GM19025 (cell line): ENCODE results near the gene ZNF185.
"Not testable (repeated sequence)": the region's sequence is repeated elsewhere in the genome, so short reads cannot be mapped to it uniquely, and the experiment has no call there.

Source experiments
- ATAC-seq: cut with Tn5 transposase; IDR thresholded peaks from one replicate; pipeline ENCODE4 v1.9.1; 2021; ENCODE audit warnings: mild to moderate bottlenecking, low read depth, moderate library complexity; ENCODE audit not compliant: unreplicated experiment

The ZNF185 gene

DNA sequence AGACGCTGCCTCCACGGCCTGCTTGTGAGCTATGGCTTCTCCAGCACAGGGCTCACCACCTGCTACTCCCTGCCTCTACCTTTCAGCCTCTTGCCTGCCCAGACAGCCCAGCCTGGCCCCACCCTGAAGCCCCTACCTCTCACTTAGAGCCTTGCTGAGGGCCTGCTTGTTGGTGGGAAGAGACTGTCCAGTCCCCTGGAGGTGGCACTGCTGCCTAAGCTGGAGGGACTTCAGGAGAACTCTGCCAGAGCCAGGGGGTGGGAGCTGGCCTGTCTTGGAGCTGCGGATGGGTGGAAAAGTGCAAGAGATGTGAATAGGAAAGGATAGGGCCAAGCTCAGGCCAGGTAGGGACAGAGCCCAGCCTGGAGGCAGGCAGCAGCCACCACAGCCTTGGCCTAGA, 2.7 kb upstream of the ZNF185 start:
- no peak for ATAC-seq

- no peak for ATAC-seq
Observed at GRCh38 chrX:152895724-152896420, 2.0 kb upstream of the ZNF185 start.

DNA sequence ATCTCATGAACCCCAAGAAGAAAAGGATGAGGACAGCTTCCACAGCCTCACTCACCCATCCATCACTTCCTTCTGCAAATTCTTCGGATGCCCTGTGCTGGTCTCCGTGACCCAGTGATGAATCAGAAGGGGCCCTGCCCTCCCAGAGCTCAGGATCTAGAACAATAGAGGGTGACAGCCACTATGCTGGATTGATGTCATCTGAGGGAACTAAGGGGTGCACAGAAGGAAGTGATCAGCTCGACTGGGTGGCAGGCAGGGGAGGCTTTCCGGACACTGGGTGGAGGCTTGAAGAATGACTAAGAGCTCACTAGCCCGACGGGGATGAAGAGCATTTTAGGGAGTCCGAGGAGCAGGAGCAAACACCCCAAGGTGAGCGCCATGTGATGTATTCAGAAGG, 1.4 kb upstream of the ZNF185 start:
- no peak for ATAC-seq

DNA sequence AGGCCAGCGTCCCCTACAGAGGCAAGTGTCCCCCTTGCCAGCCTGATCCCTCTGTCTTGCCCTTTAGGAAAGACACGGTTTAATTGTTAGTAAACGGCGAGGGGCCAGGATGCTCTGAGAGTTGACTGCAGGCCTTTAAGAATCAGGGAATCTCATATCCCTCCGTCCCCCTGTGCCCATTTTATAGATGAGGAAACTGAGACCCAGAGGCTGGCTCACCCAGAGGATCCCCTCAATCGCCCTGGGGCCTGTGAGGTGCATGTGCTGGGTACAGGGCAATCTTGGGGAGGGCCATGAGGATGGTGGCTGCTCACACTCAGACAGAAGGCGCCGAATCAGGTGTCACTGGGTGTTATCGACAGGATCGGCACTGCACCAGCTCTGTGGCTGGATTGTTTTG, 575 bp downstream of the ZNF185 start:
- no peak for ATAC-seq

GRCh38 chrX:152899111-152899873, 1.4 kb downstream of the ZNF185 start:
- no peak for ATAC-seq

GRCh38 chrX:152899874-152900719, 2.2 kb downstream of the ZNF185 start:
- ATAC-seq = no peak

GRCh38 chrX:152900937-152901445, 3.1 kb downstream of the ZNF185 start:
- no peak for ATAC-seq

GRCh38 chrX:152901816-152902501, 4.1 kb downstream of the ZNF185 start:
- no peak for ATAC-seq

GRCh38 chrX:152902502-152902820, 4.6 kb downstream of the ZNF185 start:
- no peak for ATAC-seq

DNA sequence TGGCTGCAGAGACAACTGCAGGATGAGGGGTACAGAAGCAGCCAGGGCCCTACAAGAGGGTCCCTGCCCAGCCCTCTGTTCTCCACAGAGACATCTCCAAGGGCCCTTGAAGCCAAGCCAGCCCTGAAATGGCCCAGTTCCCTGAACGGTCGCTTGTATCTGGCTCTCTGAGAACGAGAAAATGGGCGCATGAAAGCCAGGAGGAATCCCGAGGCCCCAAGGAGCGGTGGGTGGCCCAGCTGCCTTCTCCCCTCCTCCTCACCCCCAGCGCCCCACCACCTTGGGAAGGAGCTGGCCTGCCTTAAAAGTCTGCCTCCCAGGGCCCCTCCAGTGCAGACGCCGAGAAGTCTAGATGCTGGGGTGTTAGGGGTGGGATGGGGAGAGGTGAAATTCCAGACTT, 5.7 kb downstream of the ZNF185 start:
- ATAC-seq = no peak

DNA sequence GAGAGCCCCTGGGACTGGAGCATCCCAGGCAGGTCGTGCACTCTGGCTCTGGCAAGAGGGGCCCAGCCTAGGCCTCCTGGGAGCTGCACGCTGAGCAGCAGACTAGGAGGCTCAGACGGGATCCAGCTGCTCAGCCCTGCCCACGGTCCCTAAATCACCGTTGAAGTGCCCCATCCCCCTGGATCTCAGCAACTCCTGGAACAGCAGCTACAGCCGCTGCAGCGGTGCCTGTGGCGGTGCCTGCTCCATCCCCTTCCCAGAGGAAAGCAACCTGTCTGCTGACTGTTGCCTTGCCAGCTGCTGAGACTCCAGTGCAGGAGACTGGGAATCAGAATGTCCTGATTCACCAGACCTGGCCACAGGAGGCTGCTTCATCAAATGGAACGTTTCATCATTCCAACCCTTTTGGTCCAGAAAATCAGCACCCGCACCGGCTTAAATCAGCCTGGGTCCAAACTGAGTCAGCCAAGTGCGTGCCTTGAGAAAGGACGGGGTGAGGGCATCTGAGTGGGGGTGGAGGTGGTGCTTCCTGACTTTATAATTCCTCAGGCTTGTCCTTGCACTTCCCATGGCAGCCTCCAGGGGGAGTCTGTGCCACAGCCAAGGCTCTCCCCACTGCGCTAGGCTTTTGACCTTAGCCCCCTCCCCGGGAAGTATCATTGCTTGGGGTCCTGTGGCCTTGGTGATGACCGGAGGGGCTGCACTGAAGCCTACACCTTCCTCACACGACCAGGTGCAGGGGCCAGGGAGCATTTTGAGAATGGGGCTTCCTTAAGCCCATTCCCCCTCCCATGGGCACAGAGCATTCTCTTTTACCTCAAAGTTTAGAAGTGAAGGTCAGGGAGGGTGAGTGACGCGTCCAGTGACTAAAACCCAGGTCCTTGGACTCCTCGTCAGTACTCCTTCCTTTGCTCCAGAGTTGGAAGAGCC, 6.5 kb downstream of the ZNF185 start:
- ATAC-seq = no peak

DNA sequence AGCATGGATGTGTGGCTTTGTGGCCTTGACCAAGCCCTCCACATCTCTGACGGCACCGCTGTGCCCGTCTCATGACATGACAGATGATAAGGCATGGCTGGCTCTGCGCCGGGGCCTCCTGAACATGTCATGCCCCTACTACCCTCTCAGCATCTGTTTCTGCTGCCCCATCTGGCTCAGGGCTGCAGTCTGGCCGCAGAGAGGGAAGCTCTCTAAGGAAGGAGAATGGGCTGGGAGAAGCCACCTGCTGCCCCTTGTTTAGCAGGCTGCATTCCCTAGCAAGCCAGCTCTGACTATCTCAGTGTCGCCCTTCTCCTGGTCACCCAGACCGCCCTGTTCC, 7.2 kb downstream of the ZNF185 start:
- ATAC-seq = no peak

DNA sequence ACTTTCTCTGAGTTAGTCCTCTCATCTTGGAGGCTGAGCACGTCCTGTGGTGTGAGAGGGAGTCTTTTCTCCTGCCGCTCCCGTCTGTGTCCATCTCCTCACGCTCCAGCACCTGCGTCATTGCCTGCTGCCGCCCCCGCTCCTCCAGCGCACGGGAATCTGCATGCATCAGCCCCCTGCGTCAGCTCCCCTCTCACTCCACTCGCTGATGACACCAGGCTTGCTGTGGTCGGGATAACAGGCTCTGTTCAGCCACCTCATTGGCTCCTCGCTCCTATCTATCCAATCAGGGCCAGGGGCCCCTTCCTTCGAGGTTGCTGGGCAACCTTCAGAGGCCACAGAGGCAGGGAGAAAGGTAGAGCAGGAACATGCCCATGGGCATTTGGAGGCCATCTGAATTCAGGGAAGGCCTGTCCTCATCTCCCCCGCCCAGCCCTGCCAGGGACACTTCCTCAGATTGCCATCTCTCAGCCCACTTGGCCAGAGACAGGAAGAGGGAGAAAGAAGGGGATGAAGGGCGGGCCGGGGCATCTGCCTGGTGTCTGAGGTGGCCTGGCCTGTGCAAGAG, 9.3 kb downstream of the ZNF185 start:
- ATAC-seq = no peak

- no peak for ATAC-seq
Observed at GRCh38 chrX:152908486-152908885, 10.6 kb downstream of the ZNF185 start.

- ATAC-seq = not testable (repeated sequence)
Observed at GRCh38 chrX:152910018-152910417, 12.2 kb downstream of the ZNF185 start.

DNA sequence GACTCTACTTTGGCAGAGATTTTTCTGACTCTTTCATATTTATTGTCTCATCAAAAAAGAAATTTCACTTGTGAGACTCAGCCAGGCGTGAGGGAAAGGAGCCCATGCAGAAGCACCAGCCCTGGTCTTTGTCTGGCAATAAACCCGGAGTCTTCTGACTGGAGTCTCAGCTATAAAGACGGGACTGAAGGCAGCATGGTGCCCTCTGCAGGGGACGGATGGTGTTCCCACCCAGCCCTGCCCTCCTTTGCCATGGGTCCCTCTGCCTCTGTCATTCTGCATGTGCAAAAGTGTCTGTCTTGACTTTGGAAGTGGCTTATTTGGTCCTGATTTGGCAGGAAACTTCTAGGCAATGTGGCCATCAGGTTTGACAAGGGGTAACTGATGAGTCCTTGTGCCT, 14.2 kb downstream of the ZNF185 start:
- ATAC-seq = no peak

- ATAC-seq = no peak
Observed at GRCh38 chrX:152912641-152913040, 14.8 kb downstream of the ZNF185 start.

DNA sequence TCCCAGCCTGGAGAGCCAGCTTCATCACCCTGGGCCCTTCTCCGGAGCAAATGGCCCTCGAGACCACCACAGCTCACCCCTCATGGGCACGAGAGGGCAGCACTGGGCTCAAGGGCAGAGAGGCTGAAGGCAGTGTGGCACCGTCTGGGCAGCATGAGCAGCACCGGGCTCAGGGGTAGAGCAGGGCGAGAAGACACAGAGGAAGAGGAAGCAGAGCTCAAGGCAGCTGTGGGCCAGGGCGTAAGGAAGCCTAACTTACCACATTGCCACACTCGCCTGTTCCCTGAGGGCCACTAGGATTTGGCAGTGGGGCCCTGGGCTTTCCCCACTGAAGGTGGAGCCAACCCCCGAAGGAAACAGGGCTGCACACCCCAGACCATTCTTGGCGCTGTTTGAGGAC, 15.5 kb downstream of the ZNF185 start:
- ATAC-seq = no peak

GRCh38 chrX:152913910-152914309, 16.0 kb downstream of the ZNF185 start:
- no peak for ATAC-seq
